Measurements from ENCODE around the gene TMEM150C.

The TMEM150C gene

DNA sequence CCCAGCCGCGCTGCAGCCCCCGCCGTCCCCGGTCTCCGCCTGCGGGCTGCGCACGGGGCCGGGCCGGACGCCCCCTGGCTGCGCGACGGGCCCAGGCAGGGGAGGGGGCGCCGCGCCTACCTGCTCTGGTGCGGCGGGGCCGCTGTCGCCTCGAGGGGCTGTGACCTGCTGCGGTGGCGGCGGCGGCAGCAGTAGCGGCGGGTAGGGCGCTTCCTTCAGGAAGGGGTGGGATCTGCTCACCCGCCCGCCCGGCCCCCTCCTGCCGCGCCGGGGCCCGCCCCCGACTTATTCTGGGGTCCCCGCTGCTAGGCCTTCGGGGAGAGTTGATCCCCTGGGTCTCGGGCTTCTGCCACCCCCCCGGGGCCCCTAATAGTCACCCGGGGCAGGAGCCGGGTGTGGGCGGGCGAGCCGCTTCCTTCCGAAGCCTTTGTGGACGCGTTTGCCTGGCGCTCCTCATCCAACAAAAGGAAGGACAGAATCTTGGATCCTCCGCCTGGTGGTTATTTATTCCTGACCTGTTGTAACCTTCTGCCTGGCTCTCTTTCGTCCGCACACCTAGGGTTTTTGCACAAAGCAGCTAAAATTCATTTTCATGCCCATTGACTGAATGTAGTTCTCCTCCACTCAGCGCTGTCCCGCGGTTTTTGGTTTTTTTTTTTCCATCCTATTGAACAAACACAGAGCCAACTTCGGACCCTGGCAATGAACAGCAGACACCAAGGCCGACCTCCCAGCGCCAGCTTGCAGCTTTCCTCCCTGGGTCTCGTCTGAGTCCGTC is at the start of gene TMEM150C:
Gene TMEM150C (minus strand): TSS at position 203 of the 778 bp plus-strand sequence. CDS start 57,331 bp downstream, outside the sequence.
- DNase-seq (ENCODE audit: extremely low read depth in 1 of 2, low read depth in 1 of 2), result no peak

DNA sequence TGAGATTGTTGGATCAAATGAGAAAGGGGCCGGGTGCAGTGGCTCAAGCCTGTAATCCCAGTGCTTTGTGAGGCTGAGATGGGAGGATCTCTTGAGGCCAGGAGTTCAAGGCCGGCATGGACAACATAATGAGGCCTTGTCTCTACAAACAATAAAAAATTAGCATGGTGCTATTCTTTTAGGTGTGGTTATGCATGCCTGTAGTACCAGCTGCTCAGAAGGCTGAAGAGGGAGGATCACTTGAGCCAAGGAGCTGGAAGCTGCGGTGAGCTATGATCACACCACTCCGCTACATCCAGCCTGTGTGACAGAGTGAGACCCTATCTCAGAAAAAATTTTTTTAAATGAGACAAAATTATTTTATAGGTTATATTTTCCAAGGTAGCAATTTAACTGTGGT is 49.7 kb upstream of the TMEM150C start:
- no peak for DNase-seq (ENCODE audit: extremely low read depth in 1 of 2, low read depth in 1 of 2)

DNA sequence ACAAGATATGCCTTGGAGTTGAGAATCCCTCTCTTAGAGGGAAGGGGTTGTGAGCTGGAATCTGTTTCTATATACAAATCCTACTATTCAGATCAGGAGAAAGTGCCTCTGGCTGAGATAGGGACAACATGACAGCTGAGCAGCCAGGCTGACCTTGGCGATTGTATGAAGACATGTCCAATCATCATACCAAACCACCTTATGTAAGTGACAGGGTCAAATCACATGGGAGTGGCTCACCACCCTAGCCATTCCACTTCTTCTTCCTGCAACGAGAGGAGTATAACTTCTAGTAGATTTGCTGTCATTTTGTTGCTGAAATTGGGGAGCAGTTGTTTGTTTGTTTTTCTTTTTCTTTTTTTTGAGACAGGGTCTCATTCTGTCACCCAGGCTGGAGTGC is 48.3 kb upstream of the TMEM150C start:
- DNase-seq (ENCODE audit: extremely low read depth in 1 of 2, low read depth in 1 of 2), result no peak

DNA sequence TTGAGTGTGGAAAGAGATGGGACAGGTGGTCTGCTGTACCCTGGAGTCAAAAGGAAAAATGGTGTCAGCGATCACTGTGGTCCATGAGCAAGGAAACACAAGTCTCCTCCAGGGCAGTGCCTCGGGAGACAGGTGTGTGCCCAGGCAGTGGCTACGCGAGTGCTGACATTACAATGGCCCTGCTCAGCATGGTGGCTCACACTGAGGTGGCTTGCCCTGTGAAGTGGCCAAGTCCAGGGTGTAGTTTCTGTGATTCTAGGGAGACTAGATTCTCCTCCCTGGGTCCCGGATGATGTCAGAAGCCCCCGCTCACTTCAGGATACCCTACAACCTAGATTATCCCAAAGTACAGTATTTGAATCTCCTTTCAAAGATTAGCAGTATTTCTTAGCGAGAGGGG is 44.8 kb upstream of the TMEM150C start:
- no peak for DNase-seq (ENCODE audit: extremely low read depth in 1 of 2, low read depth in 1 of 2)

DNA sequence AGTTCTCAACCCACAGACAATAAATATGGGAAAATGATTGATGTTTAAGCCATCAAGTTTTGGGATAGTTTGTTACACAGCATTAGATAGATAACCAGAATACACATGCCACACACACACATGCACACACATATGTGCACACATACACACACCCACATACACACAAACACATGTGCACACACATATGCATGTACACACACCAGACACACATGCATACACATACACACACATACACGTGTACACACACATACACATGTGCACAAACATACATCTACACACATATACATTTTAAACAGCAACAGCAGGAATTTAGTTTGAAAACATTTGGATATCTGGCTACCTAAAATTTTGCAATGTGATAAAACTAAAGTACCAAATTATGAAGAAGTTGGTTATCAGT is 42.7 kb upstream of the TMEM150C start:
- DNase-seq (ENCODE audit: extremely low read depth in 1 of 2, low read depth in 1 of 2), result no peak

DNA sequence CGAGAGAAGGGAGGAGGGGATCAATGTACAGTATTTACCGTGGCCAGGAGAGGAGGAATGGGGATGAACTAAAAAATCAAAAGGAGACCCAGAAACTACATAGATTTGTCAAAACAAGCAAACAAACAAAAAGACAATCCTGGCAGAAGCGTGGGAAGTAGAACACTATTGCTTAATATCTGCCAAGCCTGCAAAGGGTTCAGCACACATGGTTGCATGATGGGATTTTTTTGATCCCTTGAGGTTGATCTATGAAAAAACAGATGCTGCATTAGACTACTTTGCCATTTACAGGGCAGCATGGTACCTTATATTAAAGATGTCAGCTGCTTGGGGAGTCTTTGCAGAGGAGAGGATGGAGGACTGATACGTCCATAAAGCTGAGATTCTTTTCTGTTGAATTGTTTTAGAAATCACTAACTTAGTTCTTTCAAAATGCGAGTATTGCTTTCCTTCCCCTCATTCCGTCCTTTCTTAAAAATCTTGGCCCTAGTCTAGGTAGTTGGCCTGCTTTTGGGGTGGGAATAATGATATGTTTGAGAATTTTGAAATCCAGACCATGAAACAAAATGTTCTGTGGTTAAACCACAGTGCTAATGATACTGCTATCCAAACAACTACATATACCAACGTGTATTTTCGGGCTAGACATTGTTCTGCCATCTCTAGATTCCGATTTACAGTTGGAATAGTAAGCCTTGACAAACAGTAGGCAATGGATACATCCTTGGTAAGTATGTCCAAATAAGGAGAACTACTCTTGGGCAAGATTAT is 39.6 kb upstream of the TMEM150C start:
- no peak for DNase-seq (ENCODE audit: extremely low read depth in 1 of 2, low read depth in 1 of 2)

DNA sequence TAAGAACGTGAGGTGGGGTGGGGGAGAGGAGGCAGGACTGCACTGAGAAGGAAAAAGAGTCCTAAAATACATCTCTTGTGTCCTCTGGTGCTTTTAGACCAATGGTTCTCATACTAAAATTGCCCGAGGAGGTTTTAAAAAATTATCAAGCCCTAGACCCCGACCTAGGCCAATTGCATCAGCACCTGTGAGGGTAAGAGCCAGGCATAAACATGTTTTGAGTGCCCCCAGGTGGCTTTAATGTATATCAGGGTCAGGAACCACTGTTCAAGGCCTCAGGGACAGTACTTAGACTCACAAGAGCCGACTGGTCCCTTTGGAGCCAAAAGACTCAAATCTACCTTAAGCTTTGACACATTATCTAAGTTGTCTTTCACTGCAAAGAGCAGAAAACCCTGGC is 37.5 kb upstream of the TMEM150C start:
- DNase-seq (ENCODE audit: extremely low read depth in 1 of 2, low read depth in 1 of 2), result no peak

DNA sequence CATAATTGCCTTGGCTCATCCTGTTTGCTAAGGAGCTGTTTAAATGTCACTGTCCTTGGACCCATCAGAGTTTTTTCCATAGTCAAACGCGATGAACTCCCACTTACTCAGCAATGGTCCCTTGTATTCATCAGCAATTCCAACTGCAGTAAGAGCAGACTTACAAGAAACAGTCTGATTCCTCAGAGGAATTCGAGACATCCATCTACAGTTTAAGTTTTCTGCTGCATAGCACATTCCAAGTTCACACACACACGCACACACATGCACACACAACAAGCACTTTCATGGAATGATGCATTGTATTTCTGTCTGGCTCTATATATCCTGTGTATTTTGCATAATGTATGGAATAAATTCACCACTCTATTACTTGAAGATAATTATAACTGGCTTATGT is 32.7 kb upstream of the TMEM150C start:
- no peak for DNase-seq (ENCODE audit: extremely low read depth in 1 of 2, low read depth in 1 of 2)

DNA sequence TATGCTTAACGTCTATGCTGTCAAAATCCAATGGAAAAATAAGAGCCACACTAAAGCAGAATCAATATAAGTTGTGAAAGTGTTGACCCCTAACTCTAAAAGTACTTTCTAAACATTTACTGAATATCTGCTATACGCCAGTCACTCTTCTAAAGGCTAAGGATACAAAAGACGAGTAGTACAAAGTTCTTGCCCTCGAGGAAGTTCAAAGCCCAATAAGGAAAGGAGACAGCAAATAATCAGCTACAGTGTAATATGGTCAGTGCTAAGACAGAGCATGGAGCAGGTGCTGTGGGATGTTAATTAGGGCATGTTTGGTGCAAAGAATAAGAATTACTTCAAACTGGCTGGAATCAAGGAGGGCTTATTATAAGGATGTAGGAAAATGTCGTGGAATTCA is 31.6 kb upstream of the TMEM150C start:
- DNase-seq (ENCODE audit: extremely low read depth in 1 of 2, low read depth in 1 of 2), result no peak

DNA sequence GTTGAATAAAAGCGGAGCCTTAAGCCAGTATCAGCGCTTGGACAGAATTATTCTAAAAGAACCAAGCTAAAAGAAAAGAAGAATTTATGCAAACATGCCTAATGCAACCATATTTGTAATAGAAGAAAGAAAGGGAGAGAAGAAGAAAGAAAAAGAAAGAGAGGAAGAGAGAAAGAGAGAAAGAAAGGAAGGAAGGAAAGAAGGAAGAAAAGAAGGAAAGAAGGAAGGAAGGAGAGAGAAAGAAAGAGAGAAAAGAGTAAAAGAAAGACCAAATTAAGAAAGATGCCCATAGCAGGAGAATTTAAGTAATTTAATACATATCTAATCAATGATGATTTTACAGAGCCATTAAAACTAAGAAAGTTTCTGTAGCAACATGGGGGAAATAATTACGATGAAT is 30.9 kb upstream of the TMEM150C start:
- no peak for DNase-seq (ENCODE audit: extremely low read depth in 1 of 2, low read depth in 1 of 2)

DNA sequence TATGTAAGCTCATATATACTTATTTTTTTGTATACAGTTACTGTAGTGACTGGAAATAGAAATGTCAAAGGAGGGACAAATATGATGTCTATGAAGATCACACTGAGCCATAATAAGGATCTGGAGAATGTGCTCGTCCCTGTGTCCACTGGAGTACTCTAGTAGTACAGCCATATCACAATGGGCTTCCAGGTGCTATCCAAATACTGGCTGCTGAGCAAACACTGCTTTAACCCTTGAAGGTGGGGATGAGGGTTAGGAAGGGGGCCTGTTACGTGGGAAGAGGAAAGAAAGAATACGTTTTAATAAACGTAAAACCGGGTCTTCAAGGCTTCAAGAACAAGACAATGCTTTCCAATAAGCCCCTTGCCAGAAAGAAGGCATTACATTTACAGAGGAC is 29.8 kb upstream of the TMEM150C start:
- DNase-seq (ENCODE audit: extremely low read depth in 1 of 2, low read depth in 1 of 2), result no peak

DNA sequence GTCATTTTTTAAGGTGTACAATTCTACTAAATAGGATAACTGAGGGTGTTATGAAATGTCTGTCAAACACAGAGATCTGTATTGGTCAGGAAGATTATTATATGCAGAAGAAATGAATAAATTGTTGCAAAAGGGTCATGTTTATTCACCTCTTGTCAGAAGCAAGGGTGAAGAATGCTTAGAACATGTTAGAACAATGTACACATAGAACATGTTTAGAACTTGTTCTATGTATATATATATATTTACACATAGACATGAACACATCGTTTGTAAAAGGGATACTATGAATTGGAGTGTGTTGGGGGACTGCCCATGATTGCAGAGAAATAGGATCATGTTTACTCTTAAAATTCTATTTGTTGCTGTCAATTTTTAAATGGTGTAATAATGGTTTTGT is 28.0 kb upstream of the TMEM150C start:
- DNase-seq (ENCODE audit: extremely low read depth in 1 of 2, low read depth in 1 of 2), result no peak

DNA sequence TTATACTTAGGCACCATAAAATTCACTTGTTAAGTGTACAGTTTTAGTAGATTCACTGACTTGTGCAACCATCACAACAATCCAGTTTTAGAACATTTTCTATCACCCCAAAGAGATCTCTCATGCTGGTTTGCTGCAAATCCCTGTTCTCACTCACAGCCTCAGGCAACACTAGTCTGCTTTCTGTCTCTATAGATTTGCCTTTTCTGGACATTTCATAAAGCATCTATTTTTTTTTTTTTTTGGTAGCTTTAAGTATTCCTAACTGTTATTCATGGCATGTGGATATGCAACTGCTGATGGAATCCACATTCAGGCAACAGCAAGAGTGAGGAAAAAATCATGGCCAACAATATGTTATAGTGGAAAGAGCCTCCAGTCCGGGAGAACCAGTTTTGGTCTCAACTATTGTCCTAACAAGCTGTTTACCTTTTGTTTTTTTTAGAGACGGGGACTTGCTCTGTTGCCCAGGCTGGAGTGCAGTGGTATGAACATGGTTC is 27.0 kb upstream of the TMEM150C start:
- no peak for DNase-seq (ENCODE audit: extremely low read depth in 1 of 2, low read depth in 1 of 2)

DNA sequence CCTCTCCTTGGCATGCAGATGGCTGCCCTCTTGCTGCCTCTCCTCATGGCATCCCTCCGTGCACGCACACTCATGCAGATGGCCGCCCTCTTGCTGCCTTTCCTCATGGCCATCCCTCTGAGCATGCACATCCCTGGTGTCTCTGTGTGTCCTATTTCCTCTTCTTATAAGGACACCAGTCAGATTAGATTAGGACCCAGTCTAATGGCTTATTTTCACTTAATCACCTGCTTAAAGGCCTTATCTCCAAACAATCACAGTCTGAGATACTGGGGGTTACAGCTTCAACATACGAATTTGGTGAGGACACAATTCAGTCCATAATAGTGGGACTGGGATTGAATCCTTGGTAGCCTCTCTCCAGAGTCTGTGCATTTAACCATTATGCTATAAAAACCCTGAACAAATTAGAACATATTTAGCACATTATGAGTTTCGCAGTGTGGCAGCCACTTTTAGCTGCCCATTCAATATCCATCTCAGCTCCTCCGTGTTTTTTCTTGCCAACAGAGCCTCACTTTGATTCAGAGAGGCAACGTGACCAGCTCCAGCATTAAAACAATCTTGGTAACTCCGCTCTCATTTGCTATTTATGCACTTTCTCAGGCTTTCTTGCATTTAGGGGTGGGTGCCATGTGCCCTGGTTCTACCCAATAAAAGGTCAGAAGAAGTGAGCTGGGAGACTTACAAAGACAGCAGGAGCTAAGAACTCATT is 26.2 kb upstream of the TMEM150C start:
- DNase-seq (ENCODE audit: extremely low read depth in 1 of 2, low read depth in 1 of 2), result no peak

DNA sequence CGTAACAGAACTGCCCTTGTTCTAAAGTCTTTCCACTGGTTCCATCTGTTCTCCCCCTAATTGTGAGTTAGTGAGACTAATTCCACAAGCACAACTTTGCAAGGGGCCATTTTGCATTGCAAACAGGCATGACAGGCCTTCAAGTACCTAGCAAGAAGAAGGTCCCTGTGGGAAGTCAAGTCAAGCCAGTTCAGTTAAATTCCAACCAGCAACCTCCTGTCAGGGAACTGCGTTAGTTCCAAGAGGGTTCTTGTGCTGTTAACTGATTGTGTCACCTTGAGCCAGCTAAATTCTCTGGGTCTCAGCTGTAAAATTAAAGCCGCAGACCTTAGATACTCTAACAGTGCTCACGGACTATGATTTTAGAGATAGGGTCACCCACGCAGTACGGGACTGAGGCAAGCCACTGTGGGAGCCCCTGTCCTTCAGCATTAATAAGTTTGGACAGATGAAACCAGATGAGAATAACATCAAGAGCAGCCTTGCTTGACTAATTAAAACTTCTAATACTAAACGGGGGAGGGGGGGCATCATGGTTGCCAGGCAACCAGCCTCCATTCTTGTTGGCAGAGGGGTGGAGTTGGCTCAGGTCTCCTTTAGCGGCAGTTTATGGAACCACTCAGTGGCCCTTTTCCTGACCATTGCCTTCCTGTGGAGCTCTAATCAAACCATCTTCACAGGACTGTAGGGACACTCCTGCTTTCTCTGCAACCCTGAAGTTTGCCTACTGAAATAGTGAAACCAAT is 24.1 kb upstream of the TMEM150C start:
- DNase-seq (ENCODE audit: extremely low read depth in 1 of 2, low read depth in 1 of 2), result no peak

DNA sequence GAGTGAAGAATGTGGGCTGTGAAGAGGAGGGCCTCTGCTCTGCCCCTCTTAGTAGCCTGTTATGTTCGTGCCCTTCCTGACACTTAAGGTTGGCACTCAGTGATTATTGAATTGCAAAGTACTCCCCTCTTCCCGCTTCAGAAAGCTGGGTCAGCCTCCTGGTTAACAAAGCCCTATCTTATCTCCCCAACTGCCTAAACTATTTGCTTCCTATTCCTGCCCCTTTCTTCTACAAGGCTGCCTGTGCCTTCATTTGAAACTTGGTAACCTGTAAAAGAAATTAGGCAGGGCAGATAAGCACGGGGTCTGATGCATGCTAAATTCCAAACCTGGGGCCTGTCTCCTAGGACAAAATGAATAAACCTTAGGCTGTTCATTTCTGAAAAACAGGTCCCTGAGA is 23.1 kb upstream of the TMEM150C start:
- DNase-seq (ENCODE audit: extremely low read depth in 1 of 2, low read depth in 1 of 2), result no peak

DNA sequence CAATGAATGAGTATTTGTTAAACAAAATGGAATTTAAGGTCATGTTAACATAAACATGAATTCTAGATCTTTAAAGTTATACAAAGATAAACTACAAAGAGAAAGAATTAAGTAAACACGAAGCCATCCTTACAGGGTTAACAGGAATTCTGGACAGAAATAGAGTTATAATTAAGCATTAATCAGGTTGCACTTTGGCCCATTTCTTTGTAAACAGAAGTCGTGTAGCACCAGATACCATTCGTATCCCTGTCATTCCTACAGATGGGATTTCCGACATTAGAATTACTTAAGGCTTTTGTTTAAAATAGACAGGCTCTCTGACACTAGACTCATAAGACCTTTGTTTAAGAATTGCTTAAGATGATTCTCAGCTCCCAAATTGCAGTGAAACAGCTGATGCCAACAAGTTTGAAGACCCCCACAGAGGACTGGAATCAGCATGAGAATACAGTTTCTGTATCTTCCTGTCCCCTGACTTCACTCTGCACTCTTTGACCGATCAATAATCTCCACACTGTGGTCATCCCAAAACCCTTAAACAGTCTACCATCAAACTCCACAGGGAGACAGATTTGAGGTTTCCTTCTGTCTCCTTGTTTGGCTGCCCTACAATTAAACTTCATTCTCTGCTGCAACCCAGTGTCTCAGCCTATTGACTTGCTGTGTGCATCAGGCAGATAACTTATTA is 22.3 kb upstream of the TMEM150C start:
- DNase-seq (ENCODE audit: extremely low read depth in 1 of 2, low read depth in 1 of 2), result no peak

DNA sequence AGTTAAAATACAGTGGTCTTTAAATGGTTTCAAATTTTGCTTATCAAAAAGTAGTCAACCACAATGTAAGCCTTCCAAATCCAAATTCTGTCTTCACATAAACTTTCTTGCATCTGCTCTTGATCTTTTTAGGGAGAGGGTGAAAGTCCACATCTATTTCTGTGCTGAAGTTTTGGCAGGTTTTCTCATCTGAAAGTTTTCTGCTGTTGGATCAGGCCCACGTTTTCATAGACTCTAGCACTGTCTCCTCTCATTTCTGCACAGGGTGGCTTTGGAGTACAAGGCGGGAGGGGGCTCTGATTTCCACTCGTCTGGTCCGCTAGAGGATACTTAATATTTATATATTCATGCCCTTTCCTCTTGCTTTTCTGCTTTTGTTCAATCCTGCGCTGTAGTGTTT is 18.1 kb upstream of the TMEM150C start:
- DNase-seq (ENCODE audit: extremely low read depth in 1 of 2, low read depth in 1 of 2), result no peak

DNA sequence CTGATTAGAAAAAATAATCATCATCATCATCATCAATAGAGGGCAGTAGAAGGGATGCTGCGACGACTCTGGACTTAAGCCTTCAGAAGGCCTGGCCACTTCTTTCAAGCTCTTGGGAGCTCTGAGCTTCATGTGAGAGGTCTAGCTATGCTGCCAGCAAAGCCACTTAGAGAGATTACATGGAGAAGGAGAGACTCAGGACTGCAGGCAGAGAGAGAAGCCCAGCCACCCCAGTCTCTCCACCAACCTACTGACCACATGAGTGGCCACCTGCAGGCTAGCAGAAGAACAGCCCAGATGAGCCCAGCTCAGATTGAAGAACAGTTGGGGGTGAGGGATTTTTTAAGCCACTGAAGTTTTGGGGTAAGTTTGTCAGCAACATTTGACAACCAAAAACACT is 17.1 kb upstream of the TMEM150C start:
- DNase-seq (ENCODE audit: extremely low read depth in 1 of 2, low read depth in 1 of 2), result no peak

DNA sequence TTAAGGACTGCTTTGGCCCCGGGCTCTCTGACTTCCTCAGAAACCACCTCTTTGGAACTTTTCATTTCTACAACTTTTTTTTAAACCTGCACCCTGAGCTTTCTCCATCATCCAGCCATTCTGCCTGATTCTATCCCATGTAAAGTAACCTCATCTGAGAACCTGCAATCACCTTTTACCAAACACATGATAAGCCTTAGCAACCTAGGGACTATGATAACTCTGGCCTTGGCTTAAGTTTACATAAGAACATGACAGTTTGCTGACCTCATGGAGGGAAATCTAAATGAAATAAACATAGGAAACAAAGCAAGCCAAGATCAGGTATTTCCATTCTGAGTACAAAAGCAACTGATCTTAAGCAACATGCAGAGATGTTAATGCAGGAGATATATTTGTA is 15.7 kb upstream of the TMEM150C start:
- DNase-seq (ENCODE audit: extremely low read depth in 1 of 2, low read depth in 1 of 2), result no peak
